NCI-H146 treated with DMSO at 0.1 percent for 48 hours (cell line): ENCODE measurements around the gene MFSD8.
"Not testable (repeated sequence)": the region's sequence is repeated elsewhere in the genome, so short reads cannot be mapped to it uniquely, and the experiment has no call there.

Source experiments
- DNase-seq: peaks from one replicate; lab custom pipeline; 2025; ENCODE audit not compliant: unreplicated experiment; lab: John Stamatoyannopoulos, UW

The MFSD8 gene

DNA sequence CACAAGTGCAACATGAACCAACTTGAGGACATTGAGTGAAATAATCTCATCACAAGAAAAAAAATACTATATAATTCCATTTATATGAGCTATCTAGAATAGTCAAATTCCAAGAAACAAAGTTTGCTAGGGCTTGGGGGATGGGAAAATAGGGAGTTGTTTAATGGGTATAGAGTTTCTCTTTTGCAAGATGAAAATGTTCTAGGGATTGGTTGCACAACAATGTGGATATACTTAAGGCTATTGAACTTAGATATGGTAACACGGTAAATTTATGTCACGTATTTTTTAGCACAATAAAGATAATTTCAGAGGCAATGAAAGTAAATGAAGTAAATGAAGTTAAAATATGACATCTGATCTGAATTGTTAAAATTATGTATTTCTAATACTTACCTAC lies 7.9 kb downstream of the MFSD8 start:
- no peak for DNase-seq

DNA sequence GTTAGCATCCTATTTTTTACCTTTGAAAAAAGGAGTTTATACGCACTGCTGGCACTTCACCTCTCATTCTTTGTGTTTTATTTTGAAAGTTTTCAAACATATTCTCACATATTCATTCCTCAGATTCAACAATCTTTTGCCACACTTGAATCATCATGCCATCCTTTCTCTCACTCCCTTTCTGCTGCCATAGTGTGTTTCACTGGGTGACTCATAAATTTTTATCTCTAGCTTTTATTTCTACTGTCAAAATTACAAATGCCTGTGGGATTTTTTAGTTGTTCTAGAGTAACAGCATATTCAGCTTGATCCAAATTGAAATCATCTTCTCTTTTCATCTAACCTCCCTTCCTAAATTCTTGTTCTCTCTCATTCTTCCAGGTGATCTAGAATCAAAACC lies 28.0 kb downstream of the MFSD8 start:
- DNase-seq: no peak

DNA sequence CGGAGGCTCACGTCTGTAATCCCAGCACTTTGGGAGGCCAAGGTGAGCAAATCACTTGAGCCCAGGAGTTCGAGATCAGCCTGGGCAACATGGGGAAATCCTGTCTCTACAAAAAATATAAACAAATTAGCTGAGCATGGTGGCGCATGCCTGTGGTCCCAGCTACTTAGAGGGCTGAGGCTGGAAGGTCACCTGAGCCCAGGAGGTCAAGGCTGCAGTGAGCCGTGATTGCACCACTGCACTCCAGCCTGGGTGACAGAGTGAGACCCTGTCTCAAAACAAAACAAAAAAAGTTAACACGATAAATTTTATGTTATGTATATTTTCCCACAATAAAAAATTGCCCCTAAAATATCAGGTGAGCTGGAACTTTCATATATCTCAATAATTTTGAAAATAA lies 33.1 kb downstream of the MFSD8 start:
- DNase-seq: not testable (repeated sequence)

DNA sequence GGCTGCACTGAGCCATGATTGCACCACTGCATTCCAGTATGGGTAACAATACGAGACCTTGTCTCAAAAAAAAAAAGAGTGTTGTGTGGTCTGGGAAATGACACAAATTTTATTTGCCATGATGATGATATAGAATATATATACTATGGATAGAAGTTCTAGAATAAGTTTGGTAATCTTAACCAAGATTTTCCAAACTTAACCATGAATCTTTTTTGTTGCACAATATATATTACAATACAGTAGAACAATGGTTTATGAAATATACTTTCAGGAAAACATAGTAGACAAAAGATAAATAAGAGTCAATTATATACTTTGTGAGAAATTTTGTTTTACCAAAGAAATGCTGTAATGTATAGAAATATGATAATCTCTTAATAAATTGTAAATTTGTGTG lies 34.8 kb downstream of the MFSD8 start:
- no peak for DNase-seq

DNA sequence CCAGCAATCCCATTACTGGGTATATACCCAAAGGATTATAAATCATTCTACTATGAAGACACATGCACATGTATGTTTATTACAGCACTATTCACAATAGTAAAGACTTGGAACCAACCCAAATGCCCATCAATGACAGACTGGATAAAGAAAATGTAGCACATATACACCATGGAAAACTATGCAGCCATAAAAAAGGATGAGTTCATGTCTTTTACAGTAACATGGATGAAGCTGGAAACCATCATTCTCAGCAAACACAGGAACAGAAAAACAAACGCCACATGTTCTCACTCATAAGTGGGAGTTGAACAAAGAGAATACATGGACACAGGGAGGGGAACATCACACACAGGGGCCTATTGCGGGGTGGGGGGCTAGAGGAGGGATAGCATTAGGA lies 39.3 kb downstream of the MFSD8 start:
- DNase-seq: not testable (repeated sequence)

DNA sequence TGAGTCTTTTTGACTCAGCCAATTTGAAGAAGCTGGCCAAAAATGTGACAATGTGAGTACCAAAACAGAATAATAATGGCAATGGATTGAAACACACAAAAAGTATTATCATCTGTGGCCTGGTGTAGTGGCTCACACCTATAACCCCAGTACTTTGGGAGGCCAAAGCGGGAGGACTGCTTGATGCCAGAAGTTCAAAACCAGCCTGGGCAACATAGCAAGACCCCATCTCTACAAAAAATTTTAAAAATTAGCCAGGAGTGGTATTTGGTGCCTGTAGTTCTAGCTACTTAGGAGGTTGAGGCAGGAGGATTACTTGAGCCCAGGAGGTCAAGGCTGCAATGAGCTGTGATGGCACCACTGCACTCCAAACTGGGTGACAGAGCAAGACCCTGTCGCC lies 42.7 kb downstream of the MFSD8 start:
- DNase-seq: no peak

DNA sequence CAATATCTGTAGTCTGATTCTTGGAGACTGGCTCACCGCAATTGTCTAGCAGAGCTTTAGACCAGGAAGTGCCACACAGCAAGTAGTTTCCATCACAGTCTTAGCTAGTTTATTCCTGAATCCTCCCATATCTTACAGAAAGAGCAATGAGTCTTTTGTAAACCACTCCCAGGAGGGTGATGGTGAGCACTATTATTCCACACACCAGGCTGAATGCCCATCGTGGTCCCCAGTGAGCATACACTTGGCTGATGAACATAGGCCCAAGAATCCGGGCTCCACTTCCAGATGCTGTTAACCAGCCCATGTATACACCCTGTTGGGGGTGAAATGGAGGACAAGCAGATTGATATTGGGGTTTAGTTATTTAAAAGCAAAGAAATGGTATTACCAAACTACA lies 44.5 kb downstream of the MFSD8 start:
- no peak for DNase-seq

DNA sequence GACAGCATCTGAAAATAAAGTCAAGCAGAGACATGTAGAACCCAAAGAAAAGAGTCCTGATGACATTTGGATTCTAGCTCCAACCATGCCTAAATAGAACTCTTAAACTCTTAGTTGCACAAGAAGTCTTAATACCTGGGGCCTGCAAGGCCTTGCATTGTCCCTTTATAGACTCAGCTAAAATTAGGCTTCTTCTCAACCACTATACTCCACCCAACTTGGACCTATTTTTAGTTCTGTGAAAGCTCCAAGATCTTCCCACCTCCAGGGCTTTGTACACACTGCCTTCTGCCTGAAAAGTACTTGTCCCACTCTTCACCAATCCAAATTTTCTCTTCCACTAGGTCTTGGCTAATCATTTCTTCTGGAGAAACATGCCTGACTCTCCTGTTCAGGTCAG lies 47.8 kb downstream of the MFSD8 start:
- no peak for DNase-seq

DNA sequence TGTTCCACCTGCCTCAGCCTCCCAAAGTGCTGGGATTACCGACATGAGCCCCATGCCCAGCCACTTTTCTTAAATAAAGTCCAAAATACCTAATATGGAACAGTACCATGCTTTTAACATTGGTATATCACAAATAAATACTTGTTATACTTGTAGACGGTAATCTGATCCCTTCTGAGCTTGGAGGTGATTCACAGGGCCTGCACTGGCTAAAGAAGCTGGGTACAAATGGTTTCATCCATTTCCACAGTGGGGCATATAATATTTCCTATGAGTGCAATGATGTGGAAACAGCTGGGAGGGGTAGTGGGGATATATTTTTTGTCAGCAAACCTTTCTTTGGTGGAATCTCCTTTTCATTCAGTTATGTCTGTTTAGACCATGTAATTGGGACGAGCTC lies 48.5 kb downstream of the MFSD8 start:
- DNase-seq: no peak

DNA sequence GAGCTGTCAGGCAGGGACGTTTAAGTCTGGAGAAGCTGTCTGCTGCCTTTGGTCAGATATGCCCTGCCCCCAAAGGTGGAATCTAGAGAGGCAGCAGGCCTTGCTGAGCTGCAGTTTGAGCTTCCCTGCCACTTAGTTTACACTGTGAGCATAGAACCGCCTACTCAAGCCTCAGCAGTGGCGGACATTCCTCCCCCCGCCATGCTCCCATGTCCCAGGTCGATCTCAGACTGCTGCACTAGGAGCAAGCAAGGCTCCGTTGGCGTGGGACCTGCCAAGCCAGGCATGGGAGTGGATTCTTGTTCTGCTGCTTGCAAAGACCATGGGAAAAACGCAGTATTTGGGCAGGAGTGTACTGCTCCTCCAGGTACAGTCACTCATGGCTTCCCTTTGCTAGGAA lies 59.9 kb downstream of the MFSD8 start:
- DNase-seq: no peak

DNA sequence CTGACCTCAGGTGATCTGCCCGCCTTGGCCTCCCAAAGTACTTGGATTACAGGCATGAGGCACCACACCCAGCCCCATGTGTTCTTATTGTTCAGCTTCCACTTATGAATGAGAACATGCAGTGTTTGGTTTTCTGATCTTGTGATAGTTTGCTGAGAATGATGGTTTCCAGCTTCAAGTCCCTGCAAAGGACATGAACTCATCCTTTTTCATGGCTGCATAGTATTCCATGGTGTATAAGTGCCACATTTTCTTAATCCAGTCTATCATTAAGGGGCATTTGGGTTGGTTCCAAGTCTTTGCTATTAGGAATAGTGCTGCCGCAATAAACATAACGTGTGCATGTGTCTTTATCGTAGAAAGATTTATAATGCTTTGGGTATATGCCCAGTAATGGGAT lies 65.3 kb downstream of the MFSD8 start:
- DNase-seq: not testable (repeated sequence)

DNA sequence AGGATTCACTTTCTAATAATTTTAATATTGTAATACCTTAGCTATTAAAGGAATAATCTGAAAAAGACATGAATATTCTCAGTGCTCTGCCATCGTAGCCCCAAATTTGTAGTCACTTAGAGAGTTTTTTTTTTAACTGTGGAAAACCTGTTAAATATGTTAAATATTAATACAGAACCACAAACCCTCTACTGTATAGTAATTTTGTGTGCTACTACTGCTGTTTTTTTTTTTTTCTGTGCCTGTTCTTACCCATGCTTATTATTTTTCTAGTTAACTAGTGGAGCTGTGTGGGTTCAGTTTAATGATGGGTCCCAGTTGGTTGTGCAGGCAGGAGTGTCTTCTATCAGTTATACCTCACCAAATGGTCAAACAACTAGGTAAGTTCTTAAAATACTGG lies 68.4 kb downstream of the MFSD8 start:
- DNase-seq: no peak

DNA sequence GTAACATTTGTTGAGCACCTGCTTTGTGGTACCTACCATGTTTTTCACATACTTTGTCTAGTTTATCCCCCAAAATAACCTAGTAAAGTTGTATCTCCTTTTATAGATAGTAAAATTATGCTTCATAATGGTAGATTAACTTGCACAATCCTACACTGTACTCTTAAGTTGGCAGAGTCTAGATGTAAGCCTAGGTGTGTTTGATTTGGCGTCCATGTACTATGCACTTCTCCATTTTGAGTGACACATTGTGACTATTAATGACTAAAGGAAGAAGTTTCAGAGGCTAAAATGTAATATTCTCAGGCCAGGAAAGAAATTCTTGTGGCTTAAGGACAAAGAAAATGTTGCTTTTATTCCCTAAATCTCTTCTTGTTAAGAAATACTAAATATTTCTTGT lies 68.9 kb downstream of the MFSD8 start:
- DNase-seq: no peak

DNA sequence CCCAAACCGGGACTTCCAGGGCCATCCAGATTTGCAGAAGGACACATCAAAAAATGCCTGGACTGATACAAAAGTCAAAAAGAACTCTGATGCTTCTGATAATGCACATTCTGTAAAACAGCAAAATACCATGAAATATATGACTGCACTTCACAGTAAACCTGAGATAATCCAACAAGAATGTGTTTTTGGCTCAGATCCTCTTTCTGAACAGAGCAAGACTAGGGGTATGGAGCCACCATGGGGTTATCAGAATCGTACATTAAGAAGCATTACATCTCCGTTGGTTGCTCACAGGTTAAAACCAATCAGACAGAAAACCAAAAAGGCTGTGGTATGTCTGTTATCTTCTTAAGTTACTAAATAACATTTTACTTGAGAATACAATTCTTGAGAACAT lies 75.1 kb downstream of the MFSD8 start:
- DNase-seq: no peak

DNA sequence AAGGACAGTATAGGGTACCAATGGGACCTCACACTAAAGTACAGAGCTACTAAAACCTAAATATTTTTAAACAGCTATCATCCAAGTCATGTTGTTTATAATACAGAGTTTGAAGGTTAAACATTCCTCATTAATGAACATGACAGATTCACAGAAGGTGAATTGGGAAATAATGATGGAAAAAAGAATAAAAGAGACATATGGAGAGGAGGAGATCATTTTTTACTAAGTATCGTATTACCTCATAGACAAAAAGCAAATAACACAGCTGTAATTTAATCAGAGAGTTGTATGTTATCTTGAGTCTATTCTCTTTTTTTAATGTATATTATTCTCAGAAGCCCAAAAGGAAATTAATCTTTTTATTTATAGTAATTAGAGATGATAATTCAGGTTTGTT lies 76.4 kb downstream of the MFSD8 start:
- DNase-seq: no peak

DNA sequence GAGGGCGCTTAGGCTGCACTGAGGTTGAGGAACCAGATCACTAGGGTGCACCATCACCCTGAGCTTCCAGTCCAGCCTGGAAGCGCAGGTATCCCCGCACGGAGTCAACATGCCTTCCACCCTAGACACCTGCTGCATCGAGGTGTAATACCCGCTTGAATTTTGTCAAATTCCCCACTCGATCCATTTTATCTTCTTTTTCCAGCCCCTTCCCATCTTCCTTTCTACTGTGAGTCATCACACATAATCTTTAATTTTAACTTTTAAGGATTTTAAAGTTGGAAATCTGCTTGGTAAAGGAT lies 83.5 kb downstream of the MFSD8 start:
- no peak for DNase-seq

DNA sequence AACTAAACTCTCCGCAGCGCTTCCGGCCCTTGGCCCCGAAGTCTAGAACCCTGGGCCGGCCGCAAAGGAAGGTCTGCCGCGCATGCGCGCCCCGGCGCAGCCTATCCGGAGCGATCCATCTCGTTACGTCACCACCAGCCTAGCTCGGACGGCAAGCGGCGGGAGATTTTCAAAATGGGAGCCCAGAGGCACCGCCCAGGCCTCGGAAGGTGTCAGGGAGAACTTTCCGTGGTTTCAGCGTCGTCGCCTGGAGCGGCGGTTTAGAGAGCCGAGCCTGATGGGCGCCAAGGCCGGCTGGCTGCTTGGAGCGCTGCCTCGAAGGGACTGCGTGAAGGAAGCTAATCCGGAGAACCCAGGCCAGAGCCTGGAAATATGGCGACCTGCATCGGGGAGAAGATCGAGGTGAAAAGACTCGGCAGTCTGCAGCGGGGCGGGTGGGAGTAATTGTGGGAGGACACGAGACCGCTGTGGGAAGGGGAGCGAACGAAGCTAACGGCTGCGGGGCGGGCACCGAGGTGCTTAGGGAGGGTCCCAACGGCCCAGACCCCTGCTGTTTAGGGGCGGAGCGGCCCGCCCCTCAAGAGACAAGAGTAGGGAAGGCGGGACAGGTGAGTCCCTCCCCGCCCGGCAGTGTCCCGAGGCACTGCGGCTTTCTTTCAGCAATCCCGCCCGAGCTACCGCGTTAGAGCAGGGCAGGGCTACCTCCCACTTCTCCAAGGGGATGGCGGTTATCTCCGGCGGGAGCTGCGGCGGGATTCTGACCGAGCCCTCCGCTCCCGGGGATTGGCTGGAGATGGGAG lies 84.0 kb downstream of the MFSD8 start, which contains the start of gene PLK4:
PLK4 (plus strand) TSS at position 131 of the 800 bp plus-strand sequence; CDS start at position 373, 242 bp downstream.
- DNase-seq: peak; percentile 84

DNA sequence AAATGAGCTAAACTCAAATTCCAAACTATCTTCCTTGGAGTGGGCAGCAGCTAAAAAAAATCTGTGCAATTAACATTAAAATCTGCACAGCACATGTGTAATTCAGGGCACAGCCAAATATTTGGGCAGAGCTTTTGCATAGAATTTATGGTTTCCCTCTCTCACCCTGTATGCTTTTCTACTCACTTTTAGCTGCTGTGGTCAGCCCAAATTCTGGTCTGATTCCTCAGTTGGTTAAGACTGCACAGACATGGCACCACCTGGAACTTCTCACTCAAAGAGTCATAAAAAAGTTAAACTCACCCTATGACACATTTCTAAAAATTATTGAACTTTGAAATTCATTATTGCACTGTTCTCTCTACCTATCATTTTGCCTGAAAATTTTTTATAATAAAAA lies 89.2 kb downstream of the MFSD8 start:
- DNase-seq: no peak

DNA sequence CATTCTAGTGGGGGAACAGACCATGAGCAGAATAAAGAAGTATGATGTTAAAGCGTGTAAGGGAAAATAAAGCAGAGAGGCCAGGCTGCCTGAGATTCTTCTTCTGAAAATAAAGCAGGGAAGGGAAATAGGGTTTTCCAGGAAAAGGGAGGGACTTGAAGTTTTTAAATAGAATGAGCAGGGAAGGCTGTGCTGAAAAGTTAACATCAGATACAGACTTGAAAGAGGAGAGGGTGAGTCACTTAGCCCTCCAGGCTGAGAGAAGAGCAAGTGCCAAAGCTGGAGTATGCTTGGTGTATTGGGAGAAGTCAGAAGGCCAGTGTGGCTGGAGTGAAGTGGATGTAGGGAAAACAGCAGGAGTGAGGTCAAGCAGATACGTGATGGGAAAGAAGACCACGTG lies 94.3 kb downstream of the MFSD8 start:
- DNase-seq: no peak

DNA sequence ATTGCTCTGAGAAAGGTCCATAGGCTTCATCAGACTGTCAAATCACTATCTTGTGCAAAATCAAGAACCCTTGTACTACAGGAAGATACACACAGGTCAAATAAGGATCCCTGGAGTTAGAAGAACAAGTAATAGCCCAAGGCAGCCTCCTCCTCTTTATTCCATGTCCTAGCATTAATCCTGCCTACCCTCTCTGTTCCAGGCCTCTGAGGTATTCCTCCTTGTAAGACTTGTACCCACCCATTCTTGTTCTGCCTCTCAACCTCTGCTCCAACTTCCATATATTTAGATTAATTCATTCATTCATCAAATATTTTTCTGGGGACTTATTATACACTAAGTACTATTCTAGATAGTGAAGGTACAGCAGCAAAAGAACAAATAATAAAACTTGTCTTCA lies 94.7 kb downstream of the MFSD8 start:
- DNase-seq: no peak

DNA sequence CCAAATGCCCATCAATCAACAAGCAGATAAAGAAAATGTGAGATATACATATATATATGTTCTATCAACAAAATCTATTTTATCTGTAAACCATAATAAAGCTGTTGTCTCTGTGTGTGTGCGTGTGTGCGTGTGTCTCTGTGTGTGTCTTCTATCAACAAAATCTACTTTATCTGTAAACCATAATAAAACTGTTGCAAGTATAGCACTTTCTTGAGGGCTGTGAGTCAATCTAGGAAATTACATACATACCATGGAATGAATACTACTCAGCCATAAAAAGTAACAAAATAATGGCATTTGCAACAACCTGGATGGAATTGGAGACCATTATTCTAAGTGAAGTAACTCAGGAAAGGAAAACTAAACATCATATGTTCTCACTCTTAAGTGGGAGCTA lies 96.8 kb downstream of the MFSD8 start:
- DNase-seq: no peak
